ENCODE results near the gene CRACDL.

CRACDL gene

DNA sequence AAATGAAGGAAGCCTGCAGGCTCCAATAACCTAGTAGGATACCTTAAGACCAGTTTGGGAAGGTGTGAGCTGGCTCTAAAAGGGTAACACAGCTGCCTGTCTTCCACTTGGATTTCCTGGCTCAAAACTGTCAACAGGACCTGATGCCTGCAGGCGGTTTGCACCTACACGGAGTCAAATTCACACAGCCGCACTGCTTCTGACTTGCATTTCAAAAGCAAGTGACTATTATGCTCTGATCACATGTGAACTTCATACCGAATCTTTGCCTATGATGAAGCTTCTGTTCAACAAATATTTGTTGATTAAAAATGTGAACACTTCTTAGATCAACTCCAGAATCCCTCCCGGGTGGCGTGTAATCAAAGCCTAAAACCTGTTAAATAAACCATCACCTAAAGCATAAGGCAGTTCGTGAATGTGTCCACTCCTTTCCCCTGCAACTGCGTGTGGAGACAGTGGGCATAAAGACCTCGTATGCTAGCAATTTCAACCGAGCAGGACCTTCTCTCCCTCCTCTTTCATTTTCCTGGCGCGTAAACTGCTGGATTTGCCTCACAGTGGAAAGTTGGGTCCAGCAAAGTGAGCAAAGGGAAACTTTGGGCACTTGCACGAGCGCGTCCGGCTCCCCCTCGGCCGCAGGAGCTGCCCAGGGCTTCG lies 784 bp downstream of the CRACDL start:
- no peak for TF ChIP-seq CTCF (conservative IDR thresholded peaks at IDR 0.05; ENCODE audit: low read depth, low read length)
- peak overlapping the region; percentile 36 for H3K4me3 ChIP-seq (ENCODE audit: low read length)
- DNase-seq (ENCODE audit: low read depth), result no peak

DNA sequence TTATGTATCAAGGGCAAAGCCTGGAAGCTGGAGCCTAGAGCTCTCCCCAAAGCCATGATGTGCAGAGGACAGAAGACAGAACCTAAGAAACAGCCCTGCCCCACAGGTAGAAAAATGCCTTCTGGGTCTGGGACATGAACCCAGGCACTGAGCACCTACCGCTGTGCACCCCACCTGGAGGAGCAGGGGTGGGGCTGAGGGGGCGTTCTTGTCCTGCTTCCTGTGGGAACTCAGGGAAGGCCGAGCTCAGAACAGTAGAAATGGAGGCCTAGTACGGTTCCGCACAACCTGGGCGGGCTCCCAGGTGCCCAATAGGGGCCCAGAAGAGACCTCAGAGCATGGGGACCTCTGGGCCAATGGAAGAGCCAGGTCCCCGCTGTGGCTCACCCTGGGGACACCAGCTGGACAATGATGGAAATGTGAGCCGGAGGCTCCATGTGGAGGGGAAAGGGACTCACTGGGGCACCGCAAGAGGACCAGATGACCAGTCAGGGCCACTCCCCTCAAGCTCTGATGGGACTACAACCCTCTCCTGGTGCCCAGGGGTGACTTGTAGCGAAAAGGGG lies 3.2 kb downstream of the CRACDL start:
- H3K4me3 ChIP-seq (ENCODE audit: low read length), result no peak overlapping the region
- no peak for DNase-seq (ENCODE audit: low read depth)
- no peak for TF ChIP-seq CTCF (conservative IDR thresholded peaks at IDR 0.05; ENCODE audit: low read depth, low read length)

DNA sequence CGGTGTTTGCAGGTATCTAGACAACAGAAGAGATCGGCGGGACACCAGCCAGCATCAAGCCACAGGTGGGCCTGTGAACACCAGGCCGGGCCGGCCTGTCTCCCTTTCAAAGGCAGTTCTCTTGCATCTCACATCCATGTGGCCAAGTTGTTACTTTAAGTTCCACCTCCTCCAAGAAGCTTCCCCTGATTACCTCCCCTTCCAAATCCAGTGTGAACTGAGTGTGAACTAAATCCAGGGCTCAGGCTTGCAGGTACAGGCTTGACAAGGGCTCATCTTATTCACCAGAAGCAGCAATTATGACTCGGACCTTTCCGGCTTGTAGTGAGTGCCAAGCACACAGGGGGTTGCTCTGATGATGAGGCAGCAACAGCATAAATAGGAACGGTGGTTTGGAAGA lies 3.9 kb downstream of the CRACDL start:
- TF ChIP-seq CTCF (conservative IDR thresholded peaks at IDR 0.05; ENCODE audit: low read depth, low read length), result no peak
- no peak for DNase-seq (ENCODE audit: low read depth)
- no peak overlapping the region for H3K4me3 ChIP-seq (ENCODE audit: low read length)

- no peak for TF ChIP-seq CTCF (conservative IDR thresholded peaks at IDR 0.05; ENCODE audit: low read depth, low read length)
- DNase-seq (ENCODE audit: low read depth), result no peak
- H3K4me3 ChIP-seq (ENCODE audit: low read length), result no peak overlapping the region
These were observed 4.4 kb downstream of the CRACDL start for GRCh38 chr2:98931596-98931995.

DNA sequence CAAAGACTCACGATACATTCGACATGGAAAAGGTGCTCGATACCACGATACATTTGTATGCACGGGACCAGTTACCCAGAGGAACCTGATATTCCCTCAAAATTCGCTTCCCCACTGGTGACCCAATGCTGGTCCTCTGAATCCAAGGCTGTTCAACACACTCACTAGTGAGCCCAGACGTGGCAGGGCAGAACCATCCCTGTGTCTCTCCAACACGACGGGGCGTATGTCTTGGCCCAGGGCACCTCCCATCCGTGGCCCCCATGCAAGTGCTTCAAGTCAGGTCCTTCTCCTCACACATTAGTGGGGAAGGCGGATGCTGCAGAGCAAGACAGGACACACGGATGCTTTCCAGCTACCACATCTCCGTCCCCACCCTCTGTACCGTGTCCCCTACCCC lies 6.1 kb downstream of the CRACDL start:
- DNase-seq (ENCODE audit: low read depth), result no peak
- no peak for TF ChIP-seq CTCF (conservative IDR thresholded peaks at IDR 0.05; ENCODE audit: low read depth, low read length)
- H3K4me3 ChIP-seq (ENCODE audit: low read length), result no peak overlapping the region

DNA sequence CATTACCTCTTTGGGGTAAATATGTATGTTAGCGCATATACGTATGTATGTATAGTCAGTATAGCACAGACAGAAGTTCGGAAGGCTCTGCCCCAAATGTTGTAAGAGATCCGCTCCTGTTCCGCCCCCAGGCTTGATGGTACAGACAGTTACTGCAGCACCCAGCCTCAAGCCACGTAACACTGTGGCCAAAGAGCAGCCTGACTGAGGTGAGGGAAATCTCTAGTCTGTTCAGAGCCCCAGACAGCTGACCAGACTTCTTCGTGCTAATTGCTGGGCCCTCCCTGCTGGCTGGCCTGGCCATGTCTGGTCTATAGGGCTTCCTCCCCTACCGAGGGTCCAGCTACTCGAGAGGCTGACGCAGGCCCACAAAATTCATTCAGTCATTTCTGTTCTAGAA lies 7.8 kb downstream of the CRACDL start:
- DNase-seq (ENCODE audit: low read depth), result no peak
- no peak overlapping the region for H3K4me3 ChIP-seq (ENCODE audit: low read length)
- TF ChIP-seq CTCF (conservative IDR thresholded peaks at IDR 0.05; ENCODE audit: low read depth, low read length), result no peak

DNA sequence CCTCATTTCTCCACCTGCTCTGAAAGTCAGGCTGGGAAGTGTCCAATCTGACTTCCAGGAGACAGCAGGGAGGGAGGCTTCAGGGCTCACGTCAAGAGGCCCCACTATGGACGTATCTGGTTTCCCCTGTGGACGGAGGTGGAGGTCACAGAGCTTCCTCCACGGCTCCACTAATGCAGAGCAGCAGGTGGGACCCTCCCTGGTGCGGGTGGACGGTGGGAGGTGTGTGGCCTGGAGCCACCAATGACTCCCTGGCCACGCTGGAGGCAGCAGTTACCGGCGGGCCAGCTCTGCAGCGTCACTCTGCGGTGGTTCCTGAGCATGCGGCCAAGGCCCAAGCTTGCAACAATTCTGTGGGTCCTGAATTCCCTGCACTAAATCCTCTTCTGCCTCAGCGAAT lies 9.0 kb downstream of the CRACDL start:
- DNase-seq (ENCODE audit: low read depth), result no peak
- no peak overlapping the region for H3K4me3 ChIP-seq (ENCODE audit: low read length)
- TF ChIP-seq CTCF (conservative IDR thresholded peaks at IDR 0.05; ENCODE audit: low read depth, low read length), result no peak
